Measurements from ENCODE around the gene PAQR7. TPM values are rescaled to one million over a fixed set of nuclear protein-coding genes. Genes with fewer than 3 reads are reported as not detected.

The PAQR7 gene
- total and polyA plus RNA-seq, 11 donors, result 1.1 to 5.7 (median 2.0) TPM

DNA sequence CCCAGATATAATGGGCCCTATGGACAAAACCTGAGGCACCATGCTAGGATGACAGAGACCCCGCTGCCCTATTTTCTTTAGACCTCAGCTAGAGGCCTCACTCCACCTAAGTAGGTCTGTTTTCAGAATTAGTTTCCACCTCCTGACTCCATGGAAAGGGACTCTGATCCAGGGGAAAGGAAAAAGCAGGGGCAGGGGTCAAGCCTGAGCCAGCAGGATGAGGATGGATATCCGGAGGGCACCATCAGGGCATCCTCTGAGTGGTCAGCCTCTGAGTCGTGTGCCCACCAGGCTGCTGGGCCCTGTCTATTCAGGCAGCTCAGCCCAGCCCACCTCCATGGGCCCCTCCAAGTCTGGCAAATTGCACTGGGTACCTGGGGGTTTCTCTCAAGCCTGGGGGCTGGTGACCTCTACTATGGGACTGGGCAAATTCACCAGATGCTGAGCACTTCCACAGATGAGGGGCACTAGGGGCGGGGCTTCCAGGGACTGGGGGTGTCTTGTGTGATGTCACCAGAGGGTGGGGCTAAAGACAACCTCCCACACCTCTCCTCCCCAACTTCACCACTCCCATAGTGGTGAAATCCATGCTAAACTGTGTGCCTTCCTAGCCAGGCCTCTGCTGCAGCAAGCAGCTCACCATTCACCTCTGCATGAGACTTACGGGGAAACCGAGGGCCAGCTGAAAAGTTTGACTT, 5.5 kb downstream of the PAQR7 start:
- Histone ChIP-seq H3K4me3 (no peak overlapping the region), H3K9me3 (no peaks in the 10 kb centered on the region), H3K27ac (no peak overlapping the region), H3K4me1 (peaks cover 0 to 43% (median 18%) of the 10 kb centered on the region in 12 donors), H3K36me3 (peaks cover 0 to 10% (median 0%) of the 10 kb centered on the region in 9 donors), H3K27me3 (no peaks in the 10 kb centered on the region)
- DNase-seq (no peak), ATAC-seq (no peak)
- TF ChIP-seq, protein P1, sequence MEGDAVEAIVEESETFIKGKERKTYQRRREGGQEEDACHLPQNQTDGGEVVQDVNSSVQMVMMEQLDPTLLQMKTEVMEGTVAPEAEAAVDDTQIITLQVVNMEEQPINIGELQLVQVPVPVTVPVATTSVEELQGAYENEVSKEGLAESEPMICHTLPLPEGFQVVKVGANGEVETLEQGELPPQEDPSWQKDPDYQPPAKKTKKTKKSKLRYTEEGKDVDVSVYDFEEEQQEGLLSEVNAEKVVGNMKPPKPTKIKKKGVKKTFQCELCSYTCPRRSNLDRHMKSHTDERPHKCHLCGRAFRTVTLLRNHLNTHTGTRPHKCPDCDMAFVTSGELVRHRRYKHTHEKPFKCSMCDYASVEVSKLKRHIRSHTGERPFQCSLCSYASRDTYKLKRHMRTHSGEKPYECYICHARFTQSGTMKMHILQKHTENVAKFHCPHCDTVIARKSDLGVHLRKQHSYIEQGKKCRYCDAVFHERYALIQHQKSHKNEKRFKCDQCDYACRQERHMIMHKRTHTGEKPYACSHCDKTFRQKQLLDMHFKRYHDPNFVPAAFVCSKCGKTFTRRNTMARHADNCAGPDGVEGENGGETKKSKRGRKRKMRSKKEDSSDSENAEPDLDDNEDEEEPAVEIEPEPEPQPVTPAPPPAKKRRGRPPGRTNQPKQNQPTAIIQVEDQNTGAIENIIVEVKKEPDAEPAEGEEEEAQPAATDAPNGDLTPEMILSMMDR (IDR thresholded peaks at IDR 0.05), result no peak
- no peak for TF ChIP-seq POLR2A (IDR thresholded peaks at IDR 0.05)
- intact Hi-C loops (cut with DNase I), result loop anchor here in 1 of 10 donors (10.0 kb wide), 1 partner anchor 45 kb away; no protein-coding TSS in a partner anchor
- WGBS, 4 donors, result 76 to 91% (median 82%) methylated on average over 6 of the region's 6 CpGs

DNA sequence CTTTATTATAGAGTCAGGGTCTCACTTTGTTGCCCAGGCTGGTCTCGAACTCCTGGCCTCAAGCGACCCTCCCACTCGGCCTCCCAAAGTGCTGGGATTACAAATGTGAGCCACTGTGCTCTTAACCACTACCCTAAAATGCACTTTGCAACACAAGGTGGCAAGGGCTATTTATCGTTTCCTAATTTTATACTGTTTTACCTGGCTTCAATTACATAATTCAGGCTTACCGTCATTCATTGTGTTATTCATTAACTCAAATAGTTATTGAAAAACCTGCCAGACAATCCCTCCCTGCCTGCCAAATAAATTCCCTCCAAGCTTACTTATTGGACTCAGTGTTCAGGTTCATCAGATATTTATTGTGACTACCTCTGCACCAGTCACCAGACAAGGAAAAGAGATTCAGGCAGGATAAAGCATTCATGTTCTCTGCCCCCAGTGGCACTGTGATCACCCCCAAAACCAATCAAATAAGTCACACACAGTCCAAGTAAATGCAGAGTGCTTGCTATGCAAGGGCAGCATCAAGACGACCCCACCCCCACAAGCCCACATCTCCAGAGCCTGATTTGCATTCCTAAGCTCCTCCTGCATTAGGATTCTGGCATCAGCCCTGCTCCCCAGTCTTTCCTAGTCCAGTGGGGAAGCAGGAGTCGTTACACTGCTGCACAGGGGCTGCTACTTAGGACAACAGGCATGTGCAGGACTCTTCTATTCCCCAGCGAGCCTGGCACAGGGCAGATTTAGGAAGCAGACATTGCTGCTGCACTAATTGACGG, 8.1 kb downstream of the PAQR7 start:
- H3K4me1 ChIP-seq, result peaks cover 0 to 20% (median 8%) of the 10 kb centered on the region in 12 donors
- DNase-seq (no peak), ATAC-seq (no peak)
- peaks cover 0 to 16% (median 0%) of the 10 kb centered on the region in 9 donors for H3K36me3 ChIP-seq
- no peak for TF ChIP-seq POLR2A (IDR thresholded peaks at IDR 0.05)
- TF ChIP-seq, protein P1 (IDR thresholded peaks at IDR 0.05), result no peak
- no peak overlapping the region for H3K27ac ChIP-seq
- H3K9me3 ChIP-seq, result no peaks in the 10 kb centered on the region
- WGBS, 4 donors, result 76 to 86% (median 82%) methylated on average over 9 of the region's 9 CpGs
- no peaks in the 10 kb centered on the region for H3K27me3 ChIP-seq
- H3K4me3 ChIP-seq, result no peak overlapping the region
- intact Hi-C loops (cut with DNase I), result no loop called here

DNA sequence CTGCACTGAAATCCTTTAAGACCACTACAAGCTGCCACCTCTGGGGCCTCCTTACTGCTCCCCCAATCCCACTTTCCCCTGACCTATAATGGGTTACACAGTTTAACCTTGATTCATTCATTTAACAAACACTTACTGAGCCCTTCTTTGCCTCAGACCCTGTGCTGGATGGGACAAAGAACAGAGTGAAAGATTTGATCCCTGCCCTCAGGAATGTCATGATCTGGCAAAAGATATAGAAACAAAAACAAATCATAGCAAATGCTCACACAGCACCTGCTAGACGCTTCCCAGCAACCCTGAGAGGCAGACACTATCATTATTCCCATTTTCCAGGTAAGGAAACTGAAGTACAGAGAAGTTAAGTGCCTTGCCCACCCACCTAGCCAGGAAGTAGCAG, 9.2 kb downstream of the PAQR7 start:
- TF ChIP-seq, protein P1 (IDR thresholded peaks at IDR 0.05), result no peak
- no peak for TF ChIP-seq POLR2A (IDR thresholded peaks at IDR 0.05)
- 92 to 100% (median 95%) methylated on average over 1 of the region's 1 CpG for WGBS, 4 donors
- no peak overlapping the region for H3K27ac ChIP-seq
- no peaks in the 10 kb centered on the region for H3K9me3 ChIP-seq
- DNase-seq (no peak), ATAC-seq (no peak)
- H3K27me3 ChIP-seq, result no peaks in the 10 kb centered on the region
- peaks cover 0 to 17% (median 4%) of the 10 kb centered on the region in 12 donors for H3K4me1 ChIP-seq
- no peak overlapping the region for H3K4me3 ChIP-seq
- intact Hi-C loops (cut with DNase I), result no loop called here
- peaks cover 0 to 16% (median 0%) of the 10 kb centered on the region in 9 donors for H3K36me3 ChIP-seq

DNA sequence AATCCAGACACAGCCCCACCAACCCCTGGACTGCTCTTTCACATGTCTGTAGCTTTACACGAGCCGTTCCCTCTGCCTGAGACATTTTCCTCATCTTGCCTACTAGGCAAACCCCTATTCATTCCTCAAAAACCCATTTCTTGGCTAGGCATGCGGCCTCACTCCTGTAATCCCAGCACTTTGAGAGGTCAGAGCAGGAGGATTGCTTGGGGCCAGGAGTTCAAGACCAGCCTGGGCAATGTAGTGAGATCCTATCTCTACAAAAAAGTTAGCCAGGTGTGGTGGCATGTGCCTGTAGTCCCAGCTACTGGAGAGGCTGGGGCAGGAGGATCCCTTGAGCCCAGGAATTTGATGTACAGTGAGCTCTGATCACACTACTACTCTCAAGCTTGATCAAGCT, 11.1 kb downstream of the PAQR7 start:
- ATAC-seq (no peak), DNase-seq (no peak)
- peaks cover 0 to 15% (median 0%) of the 10 kb centered on the region in 9 donors for H3K36me3 ChIP-seq
- H3K9me3 ChIP-seq, result no peaks in the 10 kb centered on the region
- H3K4me3 ChIP-seq, result no peak overlapping the region
- TF ChIP-seq, protein P1 (IDR thresholded peaks at IDR 0.05), result no peak
- no peak for TF ChIP-seq POLR2A (IDR thresholded peaks at IDR 0.05)
- WGBS, 4 donors, result 91 to 96% (median 94%) methylated on average over 3 of the region's 3 CpGs
- no peak overlapping the region for H3K27ac ChIP-seq
- peaks cover 0 to 25% (median 0%) of the 10 kb centered on the region in 12 donors for H3K4me1 ChIP-seq
- no peaks in the 10 kb centered on the region for H3K27me3 ChIP-seq
- intact Hi-C loops (cut with DNase I), result no loop called here

Data from heart left ventricle (tissue), 16 donors.